ENCODE measurements around the gene NKX6-1. TPM values are rescaled to one million over a fixed set of nuclear protein-coding genes. Genes with fewer than 3 reads are reported as not detected.

NKX6-1 gene
- polyA plus RNA-seq, 3 donors = not detected

GRCh38 chr4:84459783-84460182 is 39.3 kb downstream of the NKX6-1 start:
- Histone ChIP-seq H3K9me3 (replicated peaks in 1 of 2; ENCODE audit: control insufficient read depth in 1 of 2, insufficient read depth in 1 of 2, low read length in 2 of 2) (no peaks in the 10 kb centered on the region), H3K4me3 (replicated peaks in 1 of 3; ENCODE audit: low read depth in 2 of 3, low read length in 3 of 3) (no peak overlapping the region), H4K20me1 (ENCODE audit: insufficient read depth, low read length) (no peaks in the 10 kb centered on the region), H3K4me1 (ENCODE audit: control insufficient read depth in 1 of 2, insufficient read depth in 2 of 2, low read length in 2 of 2) (no peaks in the 10 kb centered on the region), H2AFZ (ENCODE audit: insufficient read depth, low read depth, low read length, poor library complexity, severe bottlenecking) (no peak overlapping the region), H3K4me2 (replicated peaks; ENCODE audit: extremely low read depth, low read length, poor library complexity, severe bottlenecking) (no peak overlapping the region), H3K79me2 (ENCODE audit: insufficient read depth, low read length) (no peaks in the 10 kb centered on the region), H3K36me3 (replicated peaks in 1 of 2; ENCODE audit: control insufficient read depth in 1 of 2, insufficient read depth in 2 of 2, low read length in 2 of 2) (no peaks in the 10 kb centered on the region), H3K27me3 (ENCODE audit: control insufficient read depth in 2 of 2, insufficient read depth in 2 of 2, low read length in 2 of 2) (peaks cover 0 to 7% of the 10 kb centered on the region in 2 donors), H3K27ac (ENCODE audit: low read depth in 1 of 2, low read length in 2 of 2) (no peak overlapping the region), H3K9ac (ENCODE audit: insufficient read depth, low read length, poor library complexity, severe bottlenecking) (no peak overlapping the region)
- intact Hi-C loops (cut with micrococcal nuclease) = no loop called here
- Mint-ChIP-seq H3K27ac (no peak overlapping the region), H3K9me3 (peaks cover 0 to 7% (median 3%) of the 10 kb centered on the region in 7 donors), H3K36me3 (no peaks in the 10 kb centered on the region), H3K27me3 (ENCODE audit: low read depth in 3 of 3) (peaks cover 0 to 2% (median 0%) of the 10 kb centered on the region in 3 donors), H3K4me3 (no peak overlapping the region), H3K4me1 (no peaks in the 10 kb centered on the region)
- TF ChIP-seq, protein P1, sequence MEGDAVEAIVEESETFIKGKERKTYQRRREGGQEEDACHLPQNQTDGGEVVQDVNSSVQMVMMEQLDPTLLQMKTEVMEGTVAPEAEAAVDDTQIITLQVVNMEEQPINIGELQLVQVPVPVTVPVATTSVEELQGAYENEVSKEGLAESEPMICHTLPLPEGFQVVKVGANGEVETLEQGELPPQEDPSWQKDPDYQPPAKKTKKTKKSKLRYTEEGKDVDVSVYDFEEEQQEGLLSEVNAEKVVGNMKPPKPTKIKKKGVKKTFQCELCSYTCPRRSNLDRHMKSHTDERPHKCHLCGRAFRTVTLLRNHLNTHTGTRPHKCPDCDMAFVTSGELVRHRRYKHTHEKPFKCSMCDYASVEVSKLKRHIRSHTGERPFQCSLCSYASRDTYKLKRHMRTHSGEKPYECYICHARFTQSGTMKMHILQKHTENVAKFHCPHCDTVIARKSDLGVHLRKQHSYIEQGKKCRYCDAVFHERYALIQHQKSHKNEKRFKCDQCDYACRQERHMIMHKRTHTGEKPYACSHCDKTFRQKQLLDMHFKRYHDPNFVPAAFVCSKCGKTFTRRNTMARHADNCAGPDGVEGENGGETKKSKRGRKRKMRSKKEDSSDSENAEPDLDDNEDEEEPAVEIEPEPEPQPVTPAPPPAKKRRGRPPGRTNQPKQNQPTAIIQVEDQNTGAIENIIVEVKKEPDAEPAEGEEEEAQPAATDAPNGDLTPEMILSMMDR (IDR thresholded peaks at IDR 0.05) = no peak
- no CpG with 5 or more reads among the region's 1 CpG for WGBS (ENCODE audit: insufficient coverage)
- DNase-seq = no peak

DNA sequence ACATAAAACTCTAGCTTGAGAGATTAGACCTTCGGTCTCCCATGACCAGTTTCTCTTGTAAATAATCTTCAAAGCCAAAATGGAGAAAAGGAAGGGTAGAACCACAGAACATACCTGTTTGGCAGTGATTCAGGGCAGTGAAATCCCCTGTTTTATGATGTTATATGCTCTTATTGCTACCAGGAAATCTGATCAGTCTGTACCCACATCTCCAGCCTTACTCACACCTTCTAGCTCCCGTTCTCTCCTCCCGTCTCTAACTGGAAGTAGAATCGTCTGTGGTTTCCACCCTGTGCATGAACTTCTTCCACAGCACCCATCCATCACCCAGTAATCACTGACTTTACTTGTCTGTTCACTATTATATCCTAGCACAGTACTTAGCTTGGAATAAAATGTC is 42.9 kb downstream of the NKX6-1 start:
- Histone ChIP-seq H3K9ac (ENCODE audit: insufficient read depth, low read length, poor library complexity, severe bottlenecking) (no peak overlapping the region), H3K4me2 (replicated peaks; ENCODE audit: extremely low read depth, low read length, poor library complexity, severe bottlenecking) (no peak overlapping the region), H3K36me3 (replicated peaks in 1 of 2; ENCODE audit: control insufficient read depth in 1 of 2, insufficient read depth in 2 of 2, low read length in 2 of 2) (no peaks in the 10 kb centered on the region), H2AFZ (ENCODE audit: insufficient read depth, low read depth, low read length, poor library complexity, severe bottlenecking) (no peak overlapping the region), H3K79me2 (ENCODE audit: insufficient read depth, low read length) (no peaks in the 10 kb centered on the region), H3K27me3 (ENCODE audit: control insufficient read depth in 2 of 2, insufficient read depth in 2 of 2, low read length in 2 of 2) (peaks cover 0 to 7% of the 10 kb centered on the region in 2 donors), H3K4me1 (ENCODE audit: control insufficient read depth in 1 of 2, insufficient read depth in 2 of 2, low read length in 2 of 2) (no peaks in the 10 kb centered on the region), H3K4me3 (replicated peaks in 1 of 3; ENCODE audit: low read depth in 2 of 3, low read length in 3 of 3) (no peak overlapping the region), H3K9me3 (replicated peaks in 1 of 2; ENCODE audit: control insufficient read depth in 1 of 2, insufficient read depth in 1 of 2, low read length in 2 of 2) (no peaks in the 10 kb centered on the region), H3K27ac (ENCODE audit: low read depth in 1 of 2, low read length in 2 of 2) (no peak overlapping the region), H4K20me1 (ENCODE audit: insufficient read depth, low read length) (no peaks in the 10 kb centered on the region)
- Mint-ChIP-seq H3K27ac (no peak overlapping the region), H3K9me3 (peaks cover 0 to 2% (median 0%) of the 10 kb centered on the region in 7 donors), H3K4me1 (no peaks in the 10 kb centered on the region), H3K27me3 (ENCODE audit: low read depth in 3 of 3) (peaks cover 2 to 9% (median 4%) of the 10 kb centered on the region in 3 donors), H3K4me3 (no peak overlapping the region), H3K36me3 (no peaks in the 10 kb centered on the region)
- TF ChIP-seq, protein P1 (IDR thresholded peaks at IDR 0.05) = no peak
- 96% methylated on average over 3 of the region's 4 CpGs for whole genome bisulfite sequencing (ENCODE audit: insufficient coverage)
- DNase-seq = no peak
- intact Hi-C loops (cut with micrococcal nuclease) = no loop called here
